DND-41 (cell line): ENCODE measurements around the gene DHRS7B.

Experiments used
- ATAC-seq: fragments of 200-7000 bp; cut with Tn5 transposase; 3 replicates; pipeline ENCODE4 v1.9.1; 2021; ENCODE audit warnings: low read depth; ENCODE audit not compliant: insufficient read depth
- DNase-seq: peaks from one replicate; pipeline ENCODE4 v3.0.0-alpha.2; 2020
- H2AFZ ChIP-seq: 2 replicates; pipeline ENCODE4 v1.6.0; 2012; ENCODE audit warnings: low read depth, low read length
- H3K27ac ChIP-seq: 2 replicates; pipeline ENCODE4 v1.5.1; 2012; ENCODE audit warnings: low read length, inconsistent platforms
- H3K27me3 ChIP-seq: fragments of 200-600 bp; sonication (generic); 2 replicates; pipeline ENCODE4 v1.6.0; 2012; ENCODE audit warnings: low read length, mild to moderate bottlenecking, inconsistent platforms; ENCODE audit not compliant: insufficient read depth, poor library complexity
- H3K36me3 ChIP-seq: 2 replicates; pipeline ENCODE4 v1.5.1; 2012; ENCODE audit warnings: low read length, inconsistent platforms; ENCODE audit not compliant: insufficient read depth
- H3K4me1 ChIP-seq: 2 replicates; pipeline ENCODE4 v1.5.1; 2012; ENCODE audit warnings: mild to moderate bottlenecking, low read length; ENCODE audit not compliant: insufficient read depth
- H3K4me2 ChIP-seq: 2 replicates; pipeline ENCODE4 v1.6.0; 2012; ENCODE audit warnings: mild to moderate bottlenecking, moderate library complexity, low read length, inconsistent platforms; ENCODE audit not compliant: insufficient read depth
- H3K4me3 ChIP-seq, 2 experiments: fragments of 200-600 bp in 1 of 2; shearing (Covaris generic) in 1 of 2; 2 replicates each; pipeline ENCODE4 v1.5.1; 2012 to 2016; ENCODE audit warnings: inconsistent platforms in 2 of 2, low read length in 2 of 2, mild to moderate bottlenecking in 2 of 2, low read depth in 1 of 2, moderate library complexity in 1 of 2
- H3K79me2 ChIP-seq: 2 replicates; pipeline ENCODE4 v1.6.0; 2012; ENCODE audit warnings: low read length, inconsistent platforms; ENCODE audit not compliant: insufficient read depth
- H3K9ac ChIP-seq: 2 replicates; pipeline ENCODE4 v1.6.0; 2012; ENCODE audit warnings: low read depth, mild to moderate bottlenecking, inconsistent platforms, low read length, moderate library complexity
- H3K9me3 ChIP-seq: 2 replicates; pipeline ENCODE4 v1.5.1; 2012; ENCODE audit warnings: low read length, moderate library complexity, mild to moderate bottlenecking, inconsistent platforms; ENCODE audit not compliant: insufficient read depth, severe bottlenecking
- H4K20me1 ChIP-seq: 2 replicates; pipeline ENCODE4 v1.6.0; 2012; ENCODE audit warnings: low read length; ENCODE audit not compliant: insufficient read depth
- EZH2 ChIP-seq: IDR thresholded peaks from 3 replicates; pipeline ENCODE4 v1.6.1; 2012; ENCODE audit warnings: borderline replicate concordance, low read depth, mild to moderate bottlenecking, moderate library complexity, low read length, inconsistent platforms; ENCODE audit not compliant: severe bottlenecking
- TF ChIP-seq, protein P1 (sequence below): IDR thresholded peaks from 2 replicates; pipeline ENCODE4 v1.5.1; 2012; ENCODE audit warnings: borderline replicate concordance, low read length, moderate library complexity, mild to moderate bottlenecking; ENCODE audit not compliant: poor library complexity, severe bottlenecking; ENCODE audit errors: extremely low read depth

DHRS7B gene

GRCh38 chr17:21094298-21094704 is 32.5 kb upstream of the DHRS7B start:
- H3K4me3 ChIP-seq: no peak overlapping the region
- H3K9me3 ChIP-seq: no peaks in the 10 kb centered on the region
- no peak overlapping the region for H3K9ac ChIP-seq
- H2AFZ ChIP-seq: no peak overlapping the region
- H4K20me1 ChIP-seq: no peaks in the 10 kb centered on the region
- no peak overlapping the region for H3K27ac ChIP-seq
- DNase-seq (no peak), ATAC-seq (no peak)
- no peak overlapping the region for H3K4me2 ChIP-seq
- H3K36me3 ChIP-seq: no peaks in the 10 kb centered on the region
- TF ChIP-seq, protein P1, sequence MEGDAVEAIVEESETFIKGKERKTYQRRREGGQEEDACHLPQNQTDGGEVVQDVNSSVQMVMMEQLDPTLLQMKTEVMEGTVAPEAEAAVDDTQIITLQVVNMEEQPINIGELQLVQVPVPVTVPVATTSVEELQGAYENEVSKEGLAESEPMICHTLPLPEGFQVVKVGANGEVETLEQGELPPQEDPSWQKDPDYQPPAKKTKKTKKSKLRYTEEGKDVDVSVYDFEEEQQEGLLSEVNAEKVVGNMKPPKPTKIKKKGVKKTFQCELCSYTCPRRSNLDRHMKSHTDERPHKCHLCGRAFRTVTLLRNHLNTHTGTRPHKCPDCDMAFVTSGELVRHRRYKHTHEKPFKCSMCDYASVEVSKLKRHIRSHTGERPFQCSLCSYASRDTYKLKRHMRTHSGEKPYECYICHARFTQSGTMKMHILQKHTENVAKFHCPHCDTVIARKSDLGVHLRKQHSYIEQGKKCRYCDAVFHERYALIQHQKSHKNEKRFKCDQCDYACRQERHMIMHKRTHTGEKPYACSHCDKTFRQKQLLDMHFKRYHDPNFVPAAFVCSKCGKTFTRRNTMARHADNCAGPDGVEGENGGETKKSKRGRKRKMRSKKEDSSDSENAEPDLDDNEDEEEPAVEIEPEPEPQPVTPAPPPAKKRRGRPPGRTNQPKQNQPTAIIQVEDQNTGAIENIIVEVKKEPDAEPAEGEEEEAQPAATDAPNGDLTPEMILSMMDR: no peak
- no peak for TF ChIP-seq EZH2
- H3K4me1 ChIP-seq: peaks cover 15% of the 10 kb centered on the region
- H3K27me3 ChIP-seq: no peaks in the 10 kb centered on the region
- H3K79me2 ChIP-seq: peaks cover 2% of the 10 kb centered on the region; the same call in 1 of the 2 replicates

GRCh38 chr17:21095735-21096134 is 31.0 kb upstream of the DHRS7B start:
- Histone ChIP-seq H3K27me3 (no peaks in the 10 kb centered on the region), H3K27ac (no peak overlapping the region), H3K79me2 (peaks cover 2% of the 10 kb centered on the region; the same call in 1 of the 2 replicates), H3K4me1 (peaks cover 28% of the 10 kb centered on the region), H3K4me3 (no peak overlapping the region), H3K4me2 (no peak overlapping the region), H4K20me1 (no peaks in the 10 kb centered on the region), H3K9me3 (no peaks in the 10 kb centered on the region), H3K9ac (no peak overlapping the region), H2AFZ (no peak overlapping the region), H3K36me3 (no peaks in the 10 kb centered on the region)
- TF ChIP-seq, protein P1: no peak
- no peak for TF ChIP-seq EZH2
- DNase-seq (no peak), ATAC-seq (no peak)

- no peak for TF ChIP-seq EZH2
- TF ChIP-seq, protein P1: no peak
- no peak overlapping the region for H3K4me3 ChIP-seq
- H3K36me3 ChIP-seq: no peaks in the 10 kb centered on the region
- ATAC-seq (no peak), DNase-seq (no peak)
- H2AFZ ChIP-seq: no peak overlapping the region
- peaks cover 2% of the 10 kb centered on the region; the same call in 1 of the 2 replicates for H3K79me2 ChIP-seq
- peaks cover 28% of the 10 kb centered on the region for H3K4me1 ChIP-seq
- H3K9ac ChIP-seq: no peak overlapping the region
- no peak overlapping the region for H3K4me2 ChIP-seq
- H3K27ac ChIP-seq: no peak overlapping the region
- no peaks in the 10 kb centered on the region for H4K20me1 ChIP-seq
- H3K27me3 ChIP-seq: no peaks in the 10 kb centered on the region
- no peaks in the 10 kb centered on the region for H3K9me3 ChIP-seq
Measured at GRCh38 chr17:21096874-21097273, 29.9 kb upstream of the DHRS7B start.
